Karpas-422 (cell line): ENCODE data around the gene MUC5B. TPM values are rescaled to one million over a fixed set of nuclear protein-coding genes. Genes with fewer than 3 reads are reported as not detected.

Experiments used
- DNase-seq: peaks from one replicate; pipeline ENCODE4 v3.0.0-alpha.2; 2015
- H2AFZ ChIP-seq: fragments of 200-600 bp; sonication (generic); 2 replicates; pipeline ENCODE4 v1.6.1; 2014; ENCODE audit warnings: antibody characterized with exemption, low read length, mixed read lengths
- H3K27ac ChIP-seq: fragments of 200-600 bp; sonication (generic); 2 replicates; pipeline ENCODE4 v1.5.1; 2014; ENCODE audit warnings: mild to moderate bottlenecking, low read length, moderate library complexity
- H3K27me3 ChIP-seq: fragments of 200-600 bp; sonication (generic); 2 replicates; pipeline ENCODE4 v1.6.1; 2014; ENCODE audit warnings: low read length, mixed read lengths
- H3K36me3 ChIP-seq: fragments of 200-600 bp; sonication (generic); 2 replicates; pipeline ENCODE4 v1.6.1; 2014; ENCODE audit warnings: low read length, mixed read lengths; ENCODE audit not compliant: insufficient read depth
- H3K4me1 ChIP-seq: fragments of 200-600 bp; sonication (generic); 2 replicates; pipeline ENCODE4 v1.6.1; 2014; ENCODE audit warnings: mild to moderate bottlenecking, low read length, mixed read lengths
- H3K4me2 ChIP-seq: fragments of 200-600 bp; sonication (generic); 2 replicates; pipeline ENCODE4 v1.6.1; 2014; ENCODE audit warnings: low read length, low read depth, mild to moderate bottlenecking; ENCODE audit not compliant: poor library complexity, severe bottlenecking
- H3K4me3 ChIP-seq: fragments of 200-600 bp; sonication (generic); 2 replicates; pipeline ENCODE4 v1.5.1; 2014; ENCODE audit warnings: mild to moderate bottlenecking, antibody characterized with exemption, low read length, mixed read lengths
- H3K79me2 ChIP-seq: fragments of 200-600 bp; sonication (generic); 2 replicates; pipeline ENCODE4 v1.6.1; 2014; ENCODE audit warnings: mild to moderate bottlenecking, low read length, mixed read lengths
- H3K9ac ChIP-seq: fragments of 200-600 bp; sonication (generic); 2 replicates; pipeline ENCODE4 v1.6.0; 2014; ENCODE audit warnings: low read length
- H3K9me2 ChIP-seq: fragments of 200-600 bp; sonication (generic), shearing (Covaris generic); replicated peaks from 2 replicates; pipeline ENCODE4 v1.6.0; 2014; ENCODE audit warnings: mild to moderate bottlenecking, low read length, moderate library complexity; ENCODE audit not compliant: insufficient read depth
- H3K9me3 ChIP-seq: fragments of 300-700, 200-600 bp; sonication (generic); 2 replicates; pipeline ENCODE4 v1.6.1; 2014; ENCODE audit warnings: low read length, mixed read lengths
- H4K20me1 ChIP-seq: fragments of 200-600 bp; sonication (generic); 2 replicates; pipeline ENCODE4 v1.6.1; 2014; ENCODE audit warnings: mild to moderate bottlenecking, antibody characterized with exemption, low read length, low read depth; ENCODE audit not compliant: insufficient read depth
- total RNA-seq: library from RNA; depleted of rRNA; stranded (reverse); fragments of >200 nt; shearing (Covaris generic); gene quantifications from 2 replicates; pipeline ENCODE4 v1.2.3, GENCODE V29; 2014; ENCODE audit warnings: low replicate concordance

MUC5B gene
- total RNA-seq, 1 experiment from 2014 or later, result 0.04 TPM

DNA sequence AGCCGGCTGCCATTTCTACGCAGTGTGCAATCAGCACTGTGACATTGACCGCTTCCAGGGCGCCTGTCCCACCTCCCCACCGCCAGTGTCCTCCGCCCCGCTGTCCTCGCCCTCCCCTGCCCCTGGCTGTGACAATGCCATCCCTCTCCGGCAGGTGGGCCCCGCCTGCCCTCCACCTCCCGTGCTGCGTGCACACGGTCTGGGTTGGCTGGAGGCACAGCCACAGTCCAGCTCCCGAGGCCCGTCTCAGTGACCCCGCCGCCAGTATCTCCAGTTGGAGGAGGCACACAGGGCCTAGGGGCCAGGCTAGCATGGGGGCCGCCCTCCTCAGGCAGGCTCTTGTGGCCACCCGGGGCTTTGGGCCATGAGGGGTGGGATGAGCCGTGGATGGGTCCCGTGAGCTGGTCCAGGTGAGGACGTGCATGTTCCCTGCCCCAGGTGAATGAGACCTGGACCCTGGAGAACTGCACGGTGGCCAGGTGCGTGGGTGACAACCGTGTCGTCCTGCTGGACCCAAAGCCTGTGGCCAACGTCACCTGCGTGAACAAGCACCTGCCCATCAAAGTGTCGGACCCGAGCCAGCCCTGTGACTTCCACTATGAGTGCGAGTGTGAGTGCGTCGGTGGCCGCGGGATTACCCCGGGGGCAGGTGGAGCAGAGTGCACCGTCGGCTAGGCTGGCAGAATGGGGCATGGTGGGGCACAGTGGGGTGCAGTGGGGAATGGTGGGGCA, 29.7 kb downstream of the MUC5B start:
- no peak for DNase-seq
- no peaks in the 10 kb centered on the region for H4K20me1 ChIP-seq
- no peak overlapping the region for H3K9ac ChIP-seq
- H3K27me3 ChIP-seq, result no peaks in the 10 kb centered on the region
- no peak overlapping the region for H3K27ac ChIP-seq
- H3K9me3 ChIP-seq, result peaks cover 6% of the 10 kb centered on the region; the same call in 1 of the 2 replicates
- H3K4me3 ChIP-seq, result no peak overlapping the region
- H3K79me2 ChIP-seq, result no peaks in the 10 kb centered on the region
- H2AFZ ChIP-seq, result no peak overlapping the region
- H3K36me3 ChIP-seq, result no peaks in the 10 kb centered on the region
- no peak overlapping the region for H3K4me2 ChIP-seq
- no peaks in the 10 kb centered on the region for H3K9me2 ChIP-seq
- H3K4me1 ChIP-seq, result no peaks in the 10 kb centered on the region

- no peaks in the 10 kb centered on the region for H3K4me1 ChIP-seq
- no peak overlapping the region for H3K27ac ChIP-seq
- H4K20me1 ChIP-seq, result no peaks in the 10 kb centered on the region
- no peak for DNase-seq
- no peaks in the 10 kb centered on the region for H3K27me3 ChIP-seq
- no peak overlapping the region for H3K4me3 ChIP-seq
- no peak overlapping the region for H2AFZ ChIP-seq
- H3K9me2 ChIP-seq, result no peaks in the 10 kb centered on the region
- no peaks in the 10 kb centered on the region for H3K79me2 ChIP-seq
- no peak overlapping the region for H3K9ac ChIP-seq
- H3K36me3 ChIP-seq, result no peaks in the 10 kb centered on the region
- H3K9me3 ChIP-seq, result peaks cover 6% of the 10 kb centered on the region; the same call in 1 of the 2 replicates
- no peak overlapping the region for H3K4me2 ChIP-seq
Observed at GRCh38 chr11:1253103-1253485, 30.2 kb downstream of the MUC5B start.

DNA sequence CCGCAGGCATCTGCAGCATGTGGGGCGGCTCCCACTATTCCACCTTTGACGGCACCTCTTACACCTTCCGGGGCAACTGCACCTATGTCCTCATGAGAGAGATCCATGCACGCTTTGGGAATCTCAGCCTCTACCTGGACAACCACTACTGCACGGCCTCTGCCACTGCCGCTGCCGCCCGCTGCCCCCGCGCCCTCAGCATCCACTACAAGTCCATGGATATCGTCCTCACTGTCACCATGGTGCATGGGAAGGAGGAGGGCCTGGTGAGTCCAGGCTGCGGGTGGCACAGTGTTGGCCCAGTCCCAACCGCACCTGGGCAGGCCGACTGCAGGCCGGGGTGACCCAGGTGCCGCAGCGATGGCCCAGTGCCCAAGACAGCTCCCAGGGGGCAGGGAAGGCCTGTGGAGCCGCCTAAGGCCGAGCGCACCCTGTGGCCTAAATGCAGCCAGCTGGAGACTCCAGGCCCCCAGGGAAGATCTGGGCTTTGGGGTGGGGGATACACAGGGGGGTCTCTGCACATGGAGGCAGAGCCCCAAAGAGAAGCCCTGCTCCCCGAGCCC, 31.3 kb downstream of the MUC5B start:
- no peak overlapping the region for H3K27ac ChIP-seq
- no peaks in the 10 kb centered on the region for H4K20me1 ChIP-seq
- H3K4me3 ChIP-seq, result no peak overlapping the region
- H3K9me3 ChIP-seq, result peaks cover 6% of the 10 kb centered on the region; the same call in 1 of the 2 replicates
- no peak overlapping the region for H3K9ac ChIP-seq
- DNase-seq, result no peak
- H3K4me2 ChIP-seq, result no peak overlapping the region
- H3K4me1 ChIP-seq, result no peaks in the 10 kb centered on the region
- no peaks in the 10 kb centered on the region for H3K9me2 ChIP-seq
- H3K36me3 ChIP-seq, result no peaks in the 10 kb centered on the region
- no peak overlapping the region for H2AFZ ChIP-seq
- H3K79me2 ChIP-seq, result no peaks in the 10 kb centered on the region
- no peaks in the 10 kb centered on the region for H3K27me3 ChIP-seq

DNA sequence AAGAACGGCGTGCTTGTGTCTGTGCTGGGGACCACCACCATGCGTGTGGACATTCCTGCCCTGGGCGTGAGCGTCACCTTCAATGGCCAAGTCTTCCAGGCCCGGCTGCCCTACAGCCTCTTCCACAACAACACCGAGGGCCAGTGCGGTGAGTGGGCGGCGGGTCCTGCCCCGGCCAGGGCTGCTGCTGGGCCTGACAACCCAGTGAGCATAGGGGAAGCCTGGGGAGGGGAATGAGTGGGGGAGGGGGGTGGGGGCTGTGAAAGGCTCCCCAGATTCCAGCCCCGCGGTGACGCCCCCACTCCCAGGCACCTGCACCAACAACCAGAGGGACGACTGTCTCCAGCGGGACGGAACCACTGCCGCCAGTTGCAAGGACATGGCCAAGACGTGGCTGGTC, 31.9 kb downstream of the MUC5B start:
- H3K27me3 ChIP-seq, result no peaks in the 10 kb centered on the region
- H2AFZ ChIP-seq, result no peak overlapping the region
- no peaks in the 10 kb centered on the region for H4K20me1 ChIP-seq
- no peaks in the 10 kb centered on the region for H3K79me2 ChIP-seq
- H3K4me1 ChIP-seq, result no peaks in the 10 kb centered on the region
- no peak overlapping the region for H3K4me2 ChIP-seq
- H3K36me3 ChIP-seq, result no peaks in the 10 kb centered on the region
- no peak overlapping the region for H3K4me3 ChIP-seq
- no peak overlapping the region for H3K9ac ChIP-seq
- H3K9me2 ChIP-seq, result no peaks in the 10 kb centered on the region
- DNase-seq, result no peak
- no peak overlapping the region for H3K27ac ChIP-seq
- H3K9me3 ChIP-seq, result peaks cover 6% of the 10 kb centered on the region; the same call in 1 of the 2 replicates

DNA sequence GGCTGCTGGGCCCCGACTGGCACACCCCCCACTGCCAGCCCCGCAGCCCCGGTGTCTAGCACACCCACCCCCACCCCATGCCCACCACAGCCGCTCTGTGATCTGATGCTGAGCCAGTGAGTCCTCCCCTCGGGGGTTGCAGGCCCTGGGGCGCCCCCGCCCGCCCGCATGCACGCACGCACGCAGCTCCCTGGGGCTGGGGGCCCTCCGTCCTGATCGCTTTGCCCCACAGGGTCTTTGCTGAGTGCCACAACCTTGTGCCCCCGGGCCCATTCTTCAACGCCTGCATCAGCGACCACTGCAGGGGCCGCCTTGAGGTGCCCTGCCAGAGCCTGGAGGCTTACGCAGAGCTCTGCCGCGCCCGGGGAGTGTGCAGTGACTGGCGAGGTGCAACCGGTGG, 32.3 kb downstream of the MUC5B start:
- Histone ChIP-seq H3K36me3 (no peaks in the 10 kb centered on the region), H3K4me1 (no peaks in the 10 kb centered on the region), H3K9me2 (no peaks in the 10 kb centered on the region), H3K9me3 (peaks cover 6% of the 10 kb centered on the region; the same call in 1 of the 2 replicates), H3K27ac (no peak overlapping the region), H3K4me2 (no peak overlapping the region), H2AFZ (no peak overlapping the region), H4K20me1 (no peaks in the 10 kb centered on the region), H3K79me2 (no peaks in the 10 kb centered on the region), H3K9ac (no peak overlapping the region), H3K27me3 (no peaks in the 10 kb centered on the region), H3K4me3 (no peak overlapping the region)
- DNase-seq, result no peak

DNA sequence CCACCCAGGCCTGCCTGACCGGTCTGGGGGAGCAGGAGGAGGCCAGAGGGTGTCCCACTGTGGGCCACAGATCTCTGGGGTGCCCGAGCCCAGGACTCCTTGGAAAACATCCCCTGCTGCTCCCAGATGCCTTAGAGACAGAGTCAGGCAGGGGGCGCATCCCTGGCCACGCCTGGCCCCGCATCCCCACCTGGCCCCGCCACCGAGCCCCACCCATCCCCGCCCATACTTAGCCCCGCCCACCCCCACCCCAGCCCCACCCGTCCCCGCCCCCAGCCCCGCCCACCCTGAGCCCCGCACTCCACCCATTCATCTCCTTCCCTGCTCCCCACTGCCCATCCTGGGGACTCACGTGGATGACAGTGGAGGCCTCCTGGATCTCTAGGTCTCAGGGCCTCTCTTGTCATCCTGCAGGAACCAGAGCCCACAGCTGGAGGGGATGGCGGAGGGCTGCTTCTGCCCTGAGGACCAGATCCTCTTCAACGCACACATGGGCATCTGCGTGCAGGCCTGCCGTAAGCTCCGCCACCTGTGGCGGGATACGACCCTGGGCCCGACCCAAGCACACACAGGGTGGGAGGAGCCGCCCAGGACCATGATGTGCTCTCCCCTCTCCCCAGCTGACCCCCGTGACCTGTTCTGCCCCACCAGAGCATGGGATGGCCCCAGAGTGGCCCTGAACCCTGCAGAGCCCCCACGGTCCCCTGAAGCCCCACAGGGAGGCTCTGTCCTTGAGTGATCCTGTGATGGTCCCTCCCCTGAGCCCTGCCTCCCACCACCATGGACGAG, 33.6 kb downstream of the MUC5B start:
- H3K4me1 ChIP-seq, result peaks cover under 1% of the 10 kb centered on the region; the same call in 1 of the 2 replicates
- H2AFZ ChIP-seq, result no peak overlapping the region
- H3K27ac ChIP-seq, result no peak overlapping the region
- no peaks in the 10 kb centered on the region for H4K20me1 ChIP-seq
- no peaks in the 10 kb centered on the region for H3K9me2 ChIP-seq
- H3K9ac ChIP-seq, result no peak overlapping the region
- no peaks in the 10 kb centered on the region for H3K27me3 ChIP-seq
- H3K9me3 ChIP-seq, result peaks cover under 1% of the 10 kb centered on the region; the same call in 1 of the 2 replicates
- no peaks in the 10 kb centered on the region for H3K79me2 ChIP-seq
- H3K36me3 ChIP-seq, result no peaks in the 10 kb centered on the region
- no peak overlapping the region for H3K4me2 ChIP-seq
- DNase-seq, result no peak
- H3K4me3 ChIP-seq, result no peak overlapping the region

DNA sequence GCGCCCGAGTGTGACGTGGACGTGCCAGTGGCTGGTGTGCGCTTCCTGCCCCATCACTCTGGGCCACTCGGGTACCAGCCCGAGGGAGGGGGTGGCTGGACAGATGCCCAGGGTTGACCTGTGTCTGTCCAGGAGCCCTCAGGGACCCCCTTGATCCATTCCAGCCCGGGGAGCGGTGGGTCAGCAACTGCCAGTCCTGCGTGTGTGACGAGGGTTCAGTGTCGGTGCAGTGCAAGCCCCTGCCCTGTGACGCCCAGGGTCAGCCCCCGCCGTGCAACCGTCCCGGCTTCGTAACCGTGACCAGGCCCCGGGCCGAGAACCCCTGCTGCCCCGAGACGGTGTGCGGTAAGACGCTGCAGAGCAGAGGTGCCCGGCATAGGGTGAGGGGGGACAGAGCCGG, 34.5 kb downstream of the MUC5B start:
- DNase-seq, result no peak
- no peaks in the 10 kb centered on the region for H4K20me1 ChIP-seq
- H2AFZ ChIP-seq, result no peak overlapping the region
- H3K9me2 ChIP-seq, result no peaks in the 10 kb centered on the region
- H3K79me2 ChIP-seq, result no peaks in the 10 kb centered on the region
- H3K4me2 ChIP-seq, result no peak overlapping the region
- H3K4me1 ChIP-seq, result peaks cover 9% of the 10 kb centered on the region
- H3K27me3 ChIP-seq, result no peaks in the 10 kb centered on the region
- H3K9ac ChIP-seq, result no peak overlapping the region
- H3K9me3 ChIP-seq, result no peaks in the 10 kb centered on the region
- no peak overlapping the region for H3K27ac ChIP-seq
- no peaks in the 10 kb centered on the region for H3K36me3 ChIP-seq
- H3K4me3 ChIP-seq, result no peak overlapping the region

GRCh38 chr11:1257916-1258315, 35.0 kb downstream of the MUC5B start:
- Histone ChIP-seq H3K9ac (no peak overlapping the region), H2AFZ (no peak overlapping the region), H3K9me3 (no peaks in the 10 kb centered on the region), H3K4me3 (no peak overlapping the region), H3K4me2 (no peak overlapping the region), H3K36me3 (no peaks in the 10 kb centered on the region), H3K27ac (no peak overlapping the region), H4K20me1 (no peaks in the 10 kb centered on the region), H3K27me3 (no peaks in the 10 kb centered on the region), H3K79me2 (no peaks in the 10 kb centered on the region), H3K4me1 (peaks cover 12% of the 10 kb centered on the region), H3K9me2 (no peaks in the 10 kb centered on the region)
- DNase-seq, result no peak
